HG02759 (cell line): ENCODE results near the gene SENP3.

ENCODE experiments used
- ATAC-seq: cut with Tn5 transposase; IDR thresholded peaks from one replicate; pipeline ENCODE4 v1.9.1; 2021; ENCODE audit warnings: mild to moderate bottlenecking, moderate library complexity; ENCODE audit not compliant: unreplicated experiment

The SENP3 gene

GRCh38 chr17:7561589-7562207 is at the start of gene SENP3:
SENP3 (plus strand) TSS chr17:7561919; CDS start chr17:7563077, 1,158 bp downstream.
- peak; percentile 70 for ATAC-seq

GRCh38 chr17:7512105-7512504 is 49.6 kb upstream of the SENP3 start:
- ATAC-seq = no peak

- no peak for ATAC-seq
Observed at GRCh38 chr17:7512824-7513540, 48.7 kb upstream of the SENP3 start.

GRCh38 chr17:7513850-7514419 is 47.8 kb upstream of the SENP3 start:
- ATAC-seq = no peak

- no peak for ATAC-seq
Observed at GRCh38 chr17:7515911-7516610, 45.7 kb upstream of the SENP3 start.

- no peak for ATAC-seq
Observed at GRCh38 chr17:7523033-7523432, 38.7 kb upstream of the SENP3 start.

GRCh38 chr17:7528842-7529241 is 32.9 kb upstream of the SENP3 start:
- no peak for ATAC-seq

- no peak for ATAC-seq
Observed at GRCh38 chr17:7530023-7530900, 31.5 kb upstream of the SENP3 start.

GRCh38 chr17:7538050-7538449 is 23.7 kb upstream of the SENP3 start:
- no peak for ATAC-seq

GRCh38 chr17:7538891-7539545 is 22.7 kb upstream of the SENP3 start:
- ATAC-seq = no peak

GRCh38 chr17:7541074-7541621 is 20.6 kb upstream of the SENP3 start:
- ATAC-seq = no peak

GRCh38 chr17:7544911-7545310 is 16.8 kb upstream of the SENP3 start:
- no peak for ATAC-seq

GRCh38 chr17:7548585-7549400 is 12.9 kb upstream of the SENP3 start, which contains the start of gene TNFSF12:
TNFSF12 (plus strand) TSS chr17:7549058; CDS start chr17:7549154, 96 bp downstream.
- no peak for ATAC-seq

- ATAC-seq = no peak
Observed at GRCh38 chr17:7549401-7550055, 12.2 kb upstream of the SENP3 start.

GRCh38 chr17:7550344-7550743 is 11.4 kb upstream of the SENP3 start:
- ATAC-seq = no peak

GRCh38 chr17:7551396-7551795 is 10.3 kb upstream of the SENP3 start:
- no peak for ATAC-seq

GRCh38 chr17:7552621-7553051 is 9.1 kb upstream of the SENP3 start:
- peak; percentile 61 for ATAC-seq

GRCh38 chr17:7553356-7553755 is 8.4 kb upstream of the SENP3 start:
- ATAC-seq = no peak
